A549 treated with GW870086 at 1 μM for 4 hours (cell line): ENCODE measurements around the gene NTN3. TPM values are rescaled to one million over a fixed set of nuclear protein-coding genes. Genes with fewer than 3 reads are reported as not detected.

ENCODE experiments used
- total RNA-seq: library from RNA; stranded (reverse); fragments of 200-300 nt; extraction: Qiagen RNA extraction; gene quantifications from 5 replicates; pipeline ENCODE4 v1.2.3, GENCODE V29; 2022; ENCODE audit warnings: low read depth

NTN3 gene
- total RNA-seq: 0.07 TPM in 1 of 5 replicates, not detected in the others

GRCh38 chr16:2471016-2471652 is at the start of gene NTN3:
NTN3 (plus strand) TSS chr16:2471297; CDS start chr16:2471702, 405 bp downstream.

DNA sequence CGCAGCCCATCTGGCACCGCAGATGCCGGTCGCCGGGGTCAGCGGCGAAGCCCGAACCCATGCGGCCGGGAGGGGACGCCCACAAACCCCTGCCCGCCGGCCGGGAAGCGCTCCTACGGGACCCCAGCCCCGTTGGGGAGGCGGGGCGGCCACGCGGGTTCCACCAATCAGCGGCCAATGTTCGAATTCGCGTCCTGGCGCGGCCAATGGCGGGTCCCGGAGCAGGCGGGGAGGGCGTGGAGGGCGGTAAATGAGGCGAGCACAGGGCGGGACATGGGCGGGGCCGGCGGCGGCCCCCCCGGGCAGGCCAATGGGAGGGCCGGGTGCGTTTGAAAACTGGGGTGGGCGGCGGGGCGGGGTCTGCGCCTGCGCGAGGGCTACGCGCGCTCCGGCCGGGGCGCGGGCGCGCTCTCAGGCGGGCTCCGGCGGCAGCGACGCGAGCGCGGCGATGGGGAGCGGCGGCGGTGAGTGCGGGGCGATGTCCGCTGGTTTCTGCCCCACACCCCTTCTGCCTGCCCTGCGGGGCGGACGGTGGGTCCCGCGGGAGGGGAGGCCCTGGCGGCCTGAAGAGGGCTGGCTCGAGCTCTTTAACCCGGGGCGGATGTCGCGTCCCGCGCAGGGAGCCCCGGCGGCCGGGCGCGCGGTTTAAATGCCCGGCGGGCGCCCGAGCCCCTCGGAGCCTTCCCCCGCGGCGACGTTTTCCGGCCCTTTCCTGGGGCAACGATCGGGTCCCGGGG is 41.9 kb upstream of the NTN3 start, which contains the start of gene CCNF:
Gene CCNF (plus strand): TSS at position 414 of the 737 bp plus-strand sequence. CDS start 35 bp downstream, at position 449.

GRCh38 chr16:2459647-2460390 is 11.3 kb upstream of the NTN3 start, which contains the start of gene TEDC2:
TEDC2 (plus strand) TSS chr16:2460109; CDS start chr16:2460145, 36 bp downstream.

GRCh38 chr16:2474877-2475412 is 3.8 kb downstream of the NTN3 start, which contains the start of gene TBC1D24:
TBC1D24 (plus strand) TSS chr16:2475127; CDS start chr16:2496149, 21,022 bp downstream.

DNA sequence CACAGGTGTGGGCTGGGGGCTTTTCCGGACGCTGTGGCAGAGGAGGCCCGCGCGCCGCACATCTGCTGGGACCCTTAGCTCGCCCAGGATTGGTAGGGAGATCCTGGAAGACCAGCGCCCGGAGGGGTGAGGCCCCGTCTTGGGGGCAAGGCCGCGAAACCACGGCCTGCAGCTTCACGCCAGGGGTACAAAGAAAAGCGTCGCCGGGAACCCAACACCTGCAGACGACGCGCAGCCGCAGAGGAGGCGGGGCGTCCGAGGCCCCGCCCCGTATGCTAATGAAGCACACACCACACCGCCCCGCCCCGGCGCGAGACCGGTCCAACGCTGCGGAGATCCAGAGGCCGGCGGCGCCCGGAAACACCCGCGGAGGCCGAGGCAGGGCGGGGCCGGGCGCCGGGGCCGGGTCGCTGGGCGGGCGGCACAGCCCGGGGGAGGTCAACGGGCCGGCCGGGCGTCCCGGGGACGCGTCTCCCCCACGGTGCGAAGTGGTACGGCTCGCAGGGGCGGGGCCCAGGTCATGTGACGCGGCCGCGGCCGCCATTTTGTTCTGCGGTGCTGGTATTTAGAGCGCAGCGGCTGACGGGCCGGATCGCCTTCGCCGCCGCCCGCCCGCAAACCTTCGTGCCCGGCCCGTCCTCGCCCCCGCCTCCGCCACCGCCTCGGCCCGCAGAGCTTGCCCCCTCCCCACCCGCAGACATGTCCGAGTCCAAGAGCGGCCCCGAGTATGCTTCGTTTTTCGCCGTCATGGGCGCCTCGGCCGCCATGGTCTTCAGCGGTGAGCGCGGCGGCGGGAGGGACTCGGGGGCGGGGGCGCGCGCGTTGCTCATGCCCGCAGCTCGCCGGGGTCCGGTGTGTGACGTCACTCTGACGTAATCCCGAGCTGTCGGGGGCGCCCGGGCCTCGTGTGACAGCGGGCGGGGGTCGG is 42.6 kb downstream of the NTN3 start, which contains the start of gene ATP6V0C:
Gene ATP6V0C (plus strand): TSS at position 548 of the 928 bp plus-strand sequence. CDS start 152 bp downstream, at position 700.

GRCh38 chr16:2520097-2520783 is 49.1 kb downstream of the NTN3 start, which contains the start of gene AMDHD2:
AMDHD2 (plus strand) TSS chr16:2520371; CDS start chr16:2520459, 88 bp downstream.

Other genes starting within 250 kb of the NTN3 start
- 15.7 to 26.0 TPM (median 24.9 TPM) in 5 replicates for gene E4F1, start 247.7 kb upstream of the NTN3 start, total RNA-seq
- 0.80 to 1.7 TPM (median 1.6 TPM) in 5 replicates for gene DNASE1L2, start 234.9 kb upstream of the NTN3 start, total RNA-seq
- gene ECI1, start 219.7 kb upstream of the NTN3 start, total RNA-seq: 47.7 to 92.0 TPM (median 91.2 TPM) in 5 replicates
- 248 to 285 TPM (median 258 TPM) in 5 replicates for gene RNPS1, start 203.2 kb upstream of the NTN3 start, total RNA-seq
- 15.9 to 20.5 TPM (median 20.2 TPM) in 5 replicates for gene ABCA3, start 130.6 kb upstream of the NTN3 start, total RNA-seq
- 18.2 to 24.3 TPM (median 22.2 TPM) in 5 replicates for gene CCNF, start 41.9 kb upstream of the NTN3 start, total RNA-seq
- 15.6 to 20.9 TPM (median 19.0 TPM) in 5 replicates for gene TEDC2, start 11.2 kb upstream of the NTN3 start, total RNA-seq
- gene TBC1D24, start 3.8 kb downstream of the NTN3 start, total RNA-seq: 5.7 to 8.7 TPM (median 7.5 TPM) in 5 replicates
- 158 to 311 TPM (median 226 TPM) in 5 replicates for gene ATP6V0C, start 42.7 kb downstream of the NTN3 start, total RNA-seq
- gene AMDHD2, start 49.1 kb downstream of the NTN3 start, total RNA-seq: 13.7 to 26.4 TPM (median 23.1 TPM) in 5 replicates
- 0.12 TPM in 1 of 5 replicates, not detected in the others for gene CEMP1, start 60.1 kb downstream of the NTN3 start, total RNA-seq
- gene PDPK1, start 66.7 kb downstream of the NTN3 start, total RNA-seq: 16.1 to 23.2 TPM (median 21.5 TPM) in 5 replicates
- 36.0 to 45.0 TPM (median 43.8 TPM) in 5 replicates for gene KCTD5, start 211.2 kb downstream of the NTN3 start, total RNA-seq
- gene PRSS27, start 248.9 kb downstream of the NTN3 start, total RNA-seq: 0.71 to 1.9 TPM (median 1.3 TPM) in 5 replicates